HG03432 (cell line): ENCODE data around the gene GAMT.

ENCODE experiments used
- ATAC-seq: cut with Tn5 transposase; IDR thresholded peaks from one replicate; pipeline ENCODE4 v1.9.1; 2021; ENCODE audit warnings: mild to moderate bottlenecking, moderate library complexity; ENCODE audit not compliant: unreplicated experiment

The GAMT gene

GRCh38 chr19:1369214-1369805 is 32.0 kb downstream of the GAMT start:
- no peak for ATAC-seq

GRCh38 chr19:1366899-1367870 is 34.2 kb downstream of the GAMT start:
- ATAC-seq, result no peak

DNA sequence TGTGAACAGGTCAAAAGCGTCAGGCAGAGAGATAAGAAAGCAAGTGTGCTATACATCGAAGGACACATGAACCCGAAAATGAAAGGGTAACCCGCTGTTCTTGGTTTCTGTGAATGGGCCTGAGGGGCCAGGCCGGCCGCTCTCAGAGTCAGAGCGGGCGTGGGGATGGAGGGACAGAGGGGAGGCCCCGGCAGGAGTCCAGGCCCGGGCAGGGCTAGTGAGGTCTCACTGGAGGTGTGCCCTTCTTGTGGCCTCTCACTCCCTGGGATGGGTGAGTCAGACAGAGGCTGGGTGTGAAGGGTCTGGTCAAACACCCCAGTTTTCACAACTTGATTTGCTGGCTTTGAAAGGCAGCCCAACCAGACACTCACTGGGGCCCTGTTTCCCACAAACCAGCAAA is 35.0 kb downstream of the GAMT start:
- no peak for ATAC-seq

- no peak for ATAC-seq
These were observed 35.7 kb downstream of the GAMT start for GRCh38 chr19:1365319-1366269.

GRCh38 chr19:1364070-1364704 is 37.2 kb downstream of the GAMT start:
- ATAC-seq, result no peak

DNA sequence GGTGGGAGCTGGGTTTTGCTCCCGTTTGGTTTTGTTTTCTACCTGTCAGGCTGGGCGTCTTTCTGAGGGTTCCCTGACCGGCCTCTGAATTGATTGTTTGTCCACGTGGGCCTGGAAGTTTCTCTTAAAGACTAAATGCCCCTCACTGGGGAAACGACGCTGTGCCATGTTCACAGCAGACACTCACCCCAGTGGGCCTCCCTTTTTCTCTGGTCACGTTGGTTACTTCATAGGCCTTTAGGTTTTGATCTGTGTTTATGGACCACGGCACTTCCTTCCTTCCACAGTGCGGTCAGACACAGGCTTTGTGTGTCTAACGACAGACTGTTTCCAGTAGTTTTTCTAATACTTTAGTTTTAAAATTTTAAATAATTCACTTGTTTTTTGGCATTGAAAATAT is 37.7 kb downstream of the GAMT start:
- no peak for ATAC-seq

GRCh38 chr19:1362387-1363257 is 38.7 kb downstream of the GAMT start:
- ATAC-seq, result no peak

DNA sequence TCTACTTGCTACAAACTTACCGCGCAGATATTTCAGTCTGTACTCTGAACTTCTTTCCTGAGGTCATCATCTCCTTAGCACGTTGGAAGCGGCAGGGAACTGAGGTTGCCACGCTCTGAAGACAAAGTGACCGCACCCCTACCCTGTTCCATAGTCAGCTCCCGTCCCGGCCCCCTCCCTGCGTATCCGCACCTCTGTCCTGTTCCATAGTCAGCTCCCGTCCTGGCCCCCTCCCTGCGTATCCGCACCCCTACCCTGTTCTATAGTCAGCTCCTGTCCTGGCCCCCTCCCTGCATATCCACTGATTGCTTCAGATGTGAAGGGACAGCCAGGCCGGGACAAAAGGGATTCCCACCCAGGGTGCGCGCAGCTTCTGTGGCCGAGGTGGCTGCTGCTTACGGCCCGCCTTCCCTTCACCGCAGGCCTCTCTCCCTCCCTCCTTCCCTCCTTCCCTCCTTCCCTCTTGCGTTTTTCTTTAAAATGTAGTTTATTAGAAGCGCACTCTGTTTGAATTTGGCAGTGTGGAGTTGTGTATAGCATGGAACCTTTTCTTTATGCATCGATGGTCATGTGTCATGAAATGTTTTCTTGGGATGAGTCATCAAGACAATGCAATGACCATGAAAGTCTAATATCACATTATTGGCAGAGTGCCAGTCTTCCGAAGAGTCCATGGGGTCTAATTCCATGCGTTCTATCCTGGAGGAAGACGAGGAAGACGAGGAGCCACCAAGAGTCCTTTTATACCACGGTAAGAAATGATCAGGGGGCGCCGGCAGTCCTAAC is 39.5 kb downstream of the GAMT start:
- no peak for ATAC-seq

GRCh38 chr19:1360818-1361461 is 40.4 kb downstream of the GAMT start:
- ATAC-seq, result no peak

DNA sequence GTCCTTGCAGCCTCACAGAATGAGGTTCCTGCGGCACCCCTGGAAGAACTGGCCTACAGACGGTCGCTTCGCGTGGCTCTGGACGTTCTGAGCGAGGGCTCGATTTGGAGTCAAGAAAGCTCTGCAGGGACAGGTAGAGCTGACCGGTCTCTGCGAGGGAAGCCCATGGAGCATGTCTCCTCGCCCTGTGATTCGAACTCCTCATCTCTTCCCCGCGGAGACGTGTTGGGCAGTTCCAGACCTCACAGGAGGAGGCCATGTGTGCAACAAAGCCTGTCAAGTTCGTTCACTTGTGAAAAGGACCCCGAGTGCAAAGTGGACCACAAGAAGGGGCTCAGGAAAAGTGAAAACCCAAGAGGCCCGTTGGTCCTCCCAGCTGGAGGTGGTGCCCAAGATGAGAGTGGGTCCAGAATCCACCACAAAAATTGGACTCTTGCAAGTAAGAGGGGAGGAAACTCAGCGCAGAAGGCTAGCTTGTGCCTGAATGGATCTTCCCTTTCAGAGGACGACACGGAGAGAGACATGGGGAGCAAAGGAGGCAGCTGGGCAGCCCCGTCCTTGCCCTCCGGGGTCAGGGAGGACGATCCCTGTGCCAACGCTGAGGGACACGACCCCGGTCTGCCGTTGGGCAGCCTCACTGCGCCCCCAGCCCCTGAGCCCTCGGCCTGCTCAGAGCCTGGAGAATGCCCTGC is 41.1 kb downstream of the GAMT start:
- ATAC-seq, result no peak

- ATAC-seq, result no peak
These were observed 43.7 kb downstream of the GAMT start for GRCh38 chr19:1357531-1358109.

GRCh38 chr19:1356508-1356865 is 44.9 kb downstream of the GAMT start:
- no peak for ATAC-seq

DNA sequence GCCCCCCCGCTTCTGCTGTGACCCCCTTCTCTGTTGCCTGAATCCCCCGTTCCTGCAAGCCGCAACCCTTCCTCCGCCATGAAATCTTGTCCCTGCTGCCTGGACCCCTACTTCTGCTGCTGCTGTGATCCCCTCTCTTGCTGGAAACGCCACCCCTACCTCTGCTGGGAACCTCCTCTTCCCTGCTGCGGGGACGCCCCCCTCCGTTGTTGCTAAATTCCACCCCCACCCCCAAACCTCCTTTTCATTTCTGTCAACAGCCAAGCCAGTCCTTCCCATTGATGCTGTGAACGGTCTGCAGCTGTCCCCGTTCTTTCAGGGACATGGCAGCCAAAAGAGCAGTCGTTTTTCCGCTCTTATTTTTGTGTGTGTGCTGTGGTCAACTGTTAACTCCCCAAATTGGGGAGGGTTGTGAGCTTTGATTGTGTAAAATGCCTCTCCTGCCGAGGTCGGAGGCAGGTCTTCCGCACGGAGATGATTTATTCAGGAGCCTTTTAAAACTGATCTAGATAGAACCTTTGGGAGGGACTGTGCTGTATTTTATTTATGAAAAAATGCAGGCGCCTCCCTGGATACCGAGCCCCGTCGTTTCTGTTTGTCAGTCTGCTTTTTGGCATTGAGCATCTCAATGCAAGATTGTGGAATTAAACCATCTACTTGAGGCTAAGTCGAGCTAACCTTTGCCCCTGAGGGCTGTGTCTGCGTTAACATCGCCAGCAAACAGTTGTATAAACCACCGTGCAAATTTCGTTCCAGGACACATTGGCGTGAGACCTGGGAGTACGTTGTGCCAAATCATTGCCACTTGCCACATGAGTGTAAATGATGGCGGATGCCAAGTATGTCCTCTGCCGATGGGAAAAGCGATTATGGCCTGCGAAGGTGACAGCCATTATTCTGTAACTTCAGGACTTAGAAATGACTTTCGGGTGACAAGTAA is 45.5 kb downstream of the GAMT start:
- ATAC-seq, result no peak

DNA sequence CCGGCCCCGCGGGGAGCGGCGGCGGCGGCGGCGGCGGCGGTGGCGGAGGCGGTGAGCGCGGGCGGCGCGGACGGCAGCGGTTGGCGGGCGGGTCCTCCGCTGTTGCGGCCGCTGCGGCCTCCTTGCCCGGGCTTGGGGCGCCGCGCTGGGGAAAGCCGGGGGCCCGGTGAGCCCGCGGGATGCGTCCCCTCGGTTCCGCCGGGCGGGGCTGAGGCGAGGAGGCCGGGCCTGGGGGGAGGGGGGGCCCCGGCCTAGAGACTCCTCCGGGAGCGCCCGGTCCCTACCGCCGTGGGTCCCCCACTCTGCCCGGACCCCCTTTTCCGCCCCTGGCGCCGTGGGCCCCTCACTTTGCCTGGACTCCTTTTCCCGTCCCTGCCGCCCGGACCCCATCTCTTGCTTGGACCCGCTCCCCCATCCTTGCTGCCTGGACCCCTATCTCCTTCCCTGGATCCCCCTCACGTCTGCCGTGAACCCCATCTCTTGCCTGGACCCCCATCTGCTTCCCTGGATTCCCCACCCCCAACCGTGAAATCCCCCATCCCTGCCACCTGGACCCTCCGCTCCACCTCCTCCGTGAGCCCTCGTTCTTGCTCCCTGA is 46.3 kb downstream of the GAMT start:
- ATAC-seq, result no peak

DNA sequence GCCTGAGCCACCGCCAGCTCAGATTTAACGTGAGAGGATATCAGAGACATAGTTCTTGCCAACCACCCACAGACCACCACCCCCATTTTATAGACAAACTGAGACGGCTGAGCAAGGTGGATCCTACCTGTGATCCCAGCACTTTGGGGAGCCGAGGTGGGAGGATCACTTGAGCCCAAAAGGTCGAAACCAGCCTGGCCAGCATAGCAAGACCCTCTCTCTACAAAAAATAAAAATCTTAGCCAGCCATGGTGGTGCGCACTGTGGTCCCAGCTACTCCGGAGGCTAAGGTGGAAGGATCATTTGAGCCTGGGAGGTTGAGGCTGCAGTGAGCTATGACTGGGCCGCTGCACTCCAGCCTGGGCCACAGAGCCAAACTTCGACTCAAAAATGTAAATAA is 48.2 kb downstream of the GAMT start:
- ATAC-seq, result no peak

DNA sequence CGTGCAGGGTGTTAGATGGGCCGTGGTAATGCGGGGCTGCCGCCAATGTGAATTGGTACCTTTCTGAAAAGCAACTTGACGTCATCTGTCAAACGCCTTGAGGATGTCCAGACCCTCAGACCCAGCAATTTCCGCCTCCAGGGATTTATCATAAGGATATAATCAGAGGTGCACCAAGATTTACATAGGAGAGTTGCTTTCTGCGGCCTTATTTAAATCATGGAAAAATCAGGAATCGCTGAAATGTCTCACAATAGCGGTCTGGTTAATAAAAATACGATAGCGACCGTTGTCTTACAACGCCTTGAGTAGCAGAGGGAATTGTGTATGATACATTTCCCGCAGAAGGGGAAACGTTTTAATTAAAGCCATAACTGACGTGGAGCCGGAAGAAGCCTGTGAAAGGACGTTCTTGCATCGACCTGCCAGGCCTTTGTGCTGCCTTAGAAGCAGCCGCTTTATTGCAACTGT is 49.9 kb downstream of the GAMT start:
- ATAC-seq, result no peak
